ENCODE results near the gene CNPY1.

CNPY1 gene

DNA sequence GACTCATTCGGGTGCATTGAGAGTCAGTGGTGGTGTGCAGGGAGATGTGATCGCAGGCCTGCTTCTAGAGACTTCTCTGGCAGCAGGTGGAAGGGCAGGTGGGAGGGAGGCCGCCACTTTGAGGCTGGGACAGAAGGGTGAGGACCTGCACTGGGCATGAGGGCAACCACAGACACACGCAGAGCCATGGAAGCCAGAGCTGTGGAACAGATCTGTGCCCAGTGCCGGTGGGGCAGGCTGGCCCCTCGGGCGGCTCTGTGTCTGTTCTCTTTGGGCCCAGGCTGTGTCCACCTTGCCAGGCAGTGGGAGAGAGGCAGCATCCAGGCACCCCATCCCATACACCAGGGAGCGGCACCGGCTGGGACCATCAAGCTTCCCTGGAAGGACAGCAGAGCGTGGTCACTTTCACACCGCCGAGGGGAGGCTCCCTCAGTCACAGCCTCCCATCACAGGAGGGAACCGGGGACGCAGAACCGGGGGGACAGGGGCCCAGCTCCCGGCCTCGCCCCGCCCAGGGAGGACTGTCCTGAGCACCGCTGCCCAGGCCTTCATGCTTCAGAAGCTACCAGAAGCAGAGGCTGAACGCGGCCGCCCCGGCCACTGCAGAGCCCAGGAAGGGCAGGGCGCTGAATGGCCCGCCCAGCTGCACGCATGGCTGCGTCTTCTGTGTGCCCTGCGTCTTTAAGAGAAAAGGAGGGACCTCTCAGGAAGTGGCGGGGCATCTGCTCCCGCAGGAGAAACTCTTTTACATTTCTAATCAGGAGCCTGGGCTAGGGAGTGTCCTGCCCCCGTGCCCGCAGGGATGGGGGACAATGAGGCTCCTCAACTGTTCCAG, 56.3 kb downstream of the CNPY1 start:
- Histone ChIP-seq H3K9ac (ENCODE audit: low read depth, low read length) (no peak overlapping the region), H3K79me2 (ENCODE audit: insufficient read depth, low read length) (no peaks in the 10 kb centered on the region), H3K4me1 (ENCODE audit: insufficient read depth, low read length) (no peaks in the 10 kb centered on the region), H3K27me3 (ENCODE audit: insufficient read depth, low read length, poor library complexity) (peaks cover 3% of the 10 kb centered on the region), H3K9me3 (ENCODE audit: insufficient read depth, low read length, severe bottlenecking) (no peaks in the 10 kb centered on the region), H4K20me1 (ENCODE audit: insufficient read depth, low read length) (0 out of 2 replicates have a peak, but pooled peaks cover 2% of the 10 kb centered on the region), H3K36me3 (ENCODE audit: insufficient read depth, low read length) (no peaks in the 10 kb centered on the region), H3K4me3 (ENCODE audit: low read depth in 1 of 2, low read length in 2 of 2) (no peak overlapping the region), H3K27ac (ENCODE audit: low read length) (no peak overlapping the region), H2AFZ (ENCODE audit: low read depth, low read length) (no peak overlapping the region), H3K4me2 (ENCODE audit: insufficient read depth, low read length) (no peak overlapping the region)
- ATAC-seq (ENCODE audit: insufficient read depth, low read depth) (no peak), DNase-seq (no peak)
- TF ChIP-seq EZH2 (IDR thresholded peaks at IDR 0.05; ENCODE audit: borderline replicate concordance, low read depth, low read length, severe bottlenecking) = no peak
- TF ChIP-seq, protein P1, sequence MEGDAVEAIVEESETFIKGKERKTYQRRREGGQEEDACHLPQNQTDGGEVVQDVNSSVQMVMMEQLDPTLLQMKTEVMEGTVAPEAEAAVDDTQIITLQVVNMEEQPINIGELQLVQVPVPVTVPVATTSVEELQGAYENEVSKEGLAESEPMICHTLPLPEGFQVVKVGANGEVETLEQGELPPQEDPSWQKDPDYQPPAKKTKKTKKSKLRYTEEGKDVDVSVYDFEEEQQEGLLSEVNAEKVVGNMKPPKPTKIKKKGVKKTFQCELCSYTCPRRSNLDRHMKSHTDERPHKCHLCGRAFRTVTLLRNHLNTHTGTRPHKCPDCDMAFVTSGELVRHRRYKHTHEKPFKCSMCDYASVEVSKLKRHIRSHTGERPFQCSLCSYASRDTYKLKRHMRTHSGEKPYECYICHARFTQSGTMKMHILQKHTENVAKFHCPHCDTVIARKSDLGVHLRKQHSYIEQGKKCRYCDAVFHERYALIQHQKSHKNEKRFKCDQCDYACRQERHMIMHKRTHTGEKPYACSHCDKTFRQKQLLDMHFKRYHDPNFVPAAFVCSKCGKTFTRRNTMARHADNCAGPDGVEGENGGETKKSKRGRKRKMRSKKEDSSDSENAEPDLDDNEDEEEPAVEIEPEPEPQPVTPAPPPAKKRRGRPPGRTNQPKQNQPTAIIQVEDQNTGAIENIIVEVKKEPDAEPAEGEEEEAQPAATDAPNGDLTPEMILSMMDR (IDR thresholded peaks at IDR 0.05; ENCODE audit: borderline replicate concordance, extremely low read depth, low read length, poor library complexity, severe bottlenecking) = no peak

DNA sequence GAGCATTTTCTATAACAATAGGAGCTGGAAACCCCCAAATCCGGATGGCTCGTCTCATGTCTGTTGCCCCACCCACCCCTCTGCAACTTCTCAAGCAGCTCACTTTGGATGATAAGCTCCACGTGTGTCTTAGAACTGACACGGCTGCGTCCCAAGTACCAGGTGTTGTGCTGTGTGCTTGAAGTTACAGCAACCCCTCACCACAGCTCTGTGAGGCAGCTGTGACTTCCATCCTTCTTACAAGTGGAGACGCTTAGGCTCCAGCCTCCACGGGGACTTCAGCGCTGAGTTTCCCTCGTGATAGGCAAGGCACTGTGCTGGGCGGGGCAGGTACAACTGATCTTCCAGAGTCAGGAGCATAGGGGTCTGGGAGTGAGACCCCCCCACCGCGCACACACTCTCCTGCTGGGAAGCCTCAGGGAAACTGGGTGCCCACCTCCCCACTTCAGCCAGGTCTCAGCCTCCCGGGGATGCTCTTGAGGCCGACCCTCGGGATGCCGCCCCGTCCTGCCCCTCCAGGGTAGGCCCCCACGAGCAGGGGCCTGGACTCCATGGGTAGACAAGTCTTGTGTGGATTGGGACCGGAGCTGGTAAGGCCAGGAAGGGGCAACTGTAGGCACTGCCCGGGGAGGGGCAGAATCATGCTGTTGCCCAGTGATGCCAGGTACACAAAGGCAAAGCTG, 57.1 kb downstream of the CNPY1 start:
- TF ChIP-seq EZH2 (IDR thresholded peaks at IDR 0.05; ENCODE audit: borderline replicate concordance, low read depth, low read length, severe bottlenecking) = no peak
- TF ChIP-seq, protein P1 (IDR thresholded peaks at IDR 0.05; ENCODE audit: borderline replicate concordance, extremely low read depth, low read length, poor library complexity, severe bottlenecking) = no peak
- H3K4me2 ChIP-seq (ENCODE audit: insufficient read depth, low read length) = no peak overlapping the region
- no peak overlapping the region for H3K4me3 ChIP-seq (ENCODE audit: low read depth in 1 of 2, low read length in 2 of 2)
- H2AFZ ChIP-seq (ENCODE audit: low read depth, low read length) = no peak overlapping the region
- DNase-seq = no peak
- H3K36me3 ChIP-seq (ENCODE audit: insufficient read depth, low read length) = no peaks in the 10 kb centered on the region
- H3K27ac ChIP-seq (ENCODE audit: low read length) = no peak overlapping the region
- ATAC-seq (ENCODE audit: insufficient read depth, low read depth) = no peak
- no peaks in the 10 kb centered on the region for H3K79me2 ChIP-seq (ENCODE audit: insufficient read depth, low read length)
- H3K9ac ChIP-seq (ENCODE audit: low read depth, low read length) = no peak overlapping the region
- 0 out of 2 replicates have a peak, but pooled peaks cover 2% of the 10 kb centered on the region for H4K20me1 ChIP-seq (ENCODE audit: insufficient read depth, low read length)
- no peaks in the 10 kb centered on the region for H3K4me1 ChIP-seq (ENCODE audit: insufficient read depth, low read length)
- H3K27me3 ChIP-seq (ENCODE audit: insufficient read depth, low read length, poor library complexity) = peaks cover 3% of the 10 kb centered on the region
- no peaks in the 10 kb centered on the region for H3K9me3 ChIP-seq (ENCODE audit: insufficient read depth, low read length, severe bottlenecking)

DNA sequence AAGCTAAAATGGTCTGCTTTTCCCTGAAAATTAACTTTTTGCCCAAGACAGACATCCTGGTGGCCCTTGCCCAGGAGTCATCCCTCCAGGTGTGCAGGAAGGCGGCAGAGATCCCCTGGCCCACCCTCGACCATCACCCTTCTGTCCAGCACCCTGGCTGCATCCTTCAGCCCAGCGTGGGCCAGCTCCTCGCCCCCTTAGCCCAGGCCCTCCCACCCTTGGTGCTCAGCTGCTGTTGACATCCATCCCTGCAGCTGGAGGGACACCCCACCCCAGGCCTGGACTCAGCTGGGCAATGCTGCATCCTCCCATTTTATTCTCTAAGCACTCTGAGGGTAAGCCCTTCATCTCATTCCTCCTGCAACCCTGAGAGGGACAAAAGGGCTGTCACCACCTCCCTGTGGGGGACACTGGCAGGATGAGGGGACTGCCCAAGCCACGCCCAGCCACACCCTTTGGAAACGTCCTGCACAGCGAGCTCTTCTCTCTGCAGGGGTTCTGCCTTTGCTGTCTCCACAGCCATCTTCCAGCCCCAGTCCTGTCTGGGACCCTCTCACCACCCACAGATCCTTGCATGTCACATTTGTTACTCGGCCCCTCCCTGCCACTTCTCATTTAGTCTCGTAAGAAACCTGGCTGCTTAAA, 57.8 kb downstream of the CNPY1 start:
- ATAC-seq (ENCODE audit: insufficient read depth, low read depth) (no peak), DNase-seq (no peak)
- Histone ChIP-seq H3K79me2 (ENCODE audit: insufficient read depth, low read length) (no peaks in the 10 kb centered on the region), H3K9ac (ENCODE audit: low read depth, low read length) (no peak overlapping the region), H4K20me1 (ENCODE audit: insufficient read depth, low read length) (0 out of 2 replicates have a peak, but pooled peaks cover 2% of the 10 kb centered on the region), H3K36me3 (ENCODE audit: insufficient read depth, low read length) (no peaks in the 10 kb centered on the region), H3K4me3 (ENCODE audit: low read depth in 1 of 2, low read length in 2 of 2) (no peak overlapping the region), H3K27ac (ENCODE audit: low read length) (no peak overlapping the region), H2AFZ (ENCODE audit: low read depth, low read length) (no peak overlapping the region), H3K4me2 (ENCODE audit: insufficient read depth, low read length) (no peak overlapping the region), H3K27me3 (ENCODE audit: insufficient read depth, low read length, poor library complexity) (peaks cover 3% of the 10 kb centered on the region), H3K9me3 (ENCODE audit: insufficient read depth, low read length, severe bottlenecking) (no peaks in the 10 kb centered on the region), H3K4me1 (ENCODE audit: insufficient read depth, low read length) (no peaks in the 10 kb centered on the region)
- TF ChIP-seq EZH2 (IDR thresholded peaks at IDR 0.05; ENCODE audit: borderline replicate concordance, low read depth, low read length, severe bottlenecking) = no peak
- TF ChIP-seq, protein P1 (IDR thresholded peaks at IDR 0.05; ENCODE audit: borderline replicate concordance, extremely low read depth, low read length, poor library complexity, severe bottlenecking) = no peak

Measured in DND-41 (cell line).